ENCODE results near the gene ATP8A2.
"Not testable (repeated sequence)": the region's sequence is repeated elsewhere in the genome, so short reads cannot be mapped to it uniquely, and the experiment has no call there.

Gene ATP8A2

GRCh38 chr13:25765266-25765665, 393.5 kb downstream of the ATP8A2 start:
- no peak for DNase-seq (ENCODE audit: low read depth, low spot score)

GRCh38 chr13:25766576-25766975, 394.8 kb downstream of the ATP8A2 start:
- DNase-seq (ENCODE audit: low read depth, low spot score): no peak

GRCh38 chr13:25766991-25767390, 395.2 kb downstream of the ATP8A2 start:
- DNase-seq (ENCODE audit: low read depth, low spot score): no peak

- DNase-seq (ENCODE audit: low read depth, low spot score): no peak
Measured at GRCh38 chr13:25768376-25768775, 396.6 kb downstream of the ATP8A2 start.

- DNase-seq (ENCODE audit: low read depth, low spot score): no peak
Measured at GRCh38 chr13:25768838-25769237, 397.1 kb downstream of the ATP8A2 start.

- DNase-seq (ENCODE audit: low read depth, low spot score): no peak
Measured at GRCh38 chr13:25770601-25771000, 398.8 kb downstream of the ATP8A2 start.

GRCh38 chr13:25771202-25771601, 399.4 kb downstream of the ATP8A2 start:
- no peak for DNase-seq (ENCODE audit: low read depth, low spot score)

- peak; percentile 82 for DNase-seq (ENCODE audit: low read depth, low spot score)
Measured at GRCh38 chr13:25771641-25772478, 400.1 kb downstream of the ATP8A2 start.

- not testable (repeated sequence) for DNase-seq (ENCODE audit: low read depth, low spot score)
Measured at GRCh38 chr13:25772534-25772933, 400.8 kb downstream of the ATP8A2 start.

- DNase-seq (ENCODE audit: low read depth, low spot score): not testable (repeated sequence)
Measured at GRCh38 chr13:25774056-25774455, 402.3 kb downstream of the ATP8A2 start.

- no peak for DNase-seq (ENCODE audit: low read depth, low spot score)
Measured at GRCh38 chr13:25775275-25775674, 403.5 kb downstream of the ATP8A2 start.

GRCh38 chr13:25775986-25776385, 404.2 kb downstream of the ATP8A2 start:
- DNase-seq (ENCODE audit: low read depth, low spot score): no peak

- no peak for DNase-seq (ENCODE audit: low read depth, low spot score)
Measured at GRCh38 chr13:25776722-25777121, 404.9 kb downstream of the ATP8A2 start.

- no peak for DNase-seq (ENCODE audit: low read depth, low spot score)
Measured at GRCh38 chr13:25777509-25777908, 405.7 kb downstream of the ATP8A2 start.

- DNase-seq (ENCODE audit: low read depth, low spot score): no peak
Measured at GRCh38 chr13:25778365-25778764, 406.6 kb downstream of the ATP8A2 start.

- DNase-seq (ENCODE audit: low read depth, low spot score): no peak
Measured at GRCh38 chr13:25778808-25779305, 407.1 kb downstream of the ATP8A2 start.

GRCh38 chr13:25783076-25783475, 411.3 kb downstream of the ATP8A2 start:
- no peak for DNase-seq (ENCODE audit: low read depth, low spot score)

- DNase-seq (ENCODE audit: low read depth, low spot score): no peak
Measured at GRCh38 chr13:25783601-25784024, 411.8 kb downstream of the ATP8A2 start.

GRCh38 chr13:25784119-25784518, 412.3 kb downstream of the ATP8A2 start:
- no peak for DNase-seq (ENCODE audit: low read depth, low spot score)

GRCh38 chr13:25790137-25790536, 418.4 kb downstream of the ATP8A2 start:
- not testable (repeated sequence) for DNase-seq (ENCODE audit: low read depth, low spot score)

GRCh38 chr13:25795277-25795676, 423.5 kb downstream of the ATP8A2 start:
- DNase-seq (ENCODE audit: low read depth, low spot score): no peak

- DNase-seq (ENCODE audit: low read depth, low spot score): no peak
Measured at GRCh38 chr13:25796474-25796873, 424.7 kb downstream of the ATP8A2 start.

GRCh38 chr13:25798998-25799397, 427.2 kb downstream of the ATP8A2 start:
- no peak for DNase-seq (ENCODE audit: low read depth, low spot score)

Measured in smooth muscle cell of the brain vasculature (primary cell).